ENCODE results near the gene SLC6A15. TPM values are rescaled to one million over a fixed set of nuclear protein-coding genes. Genes with fewer than 3 reads are reported as not detected.

Gene SLC6A15
- total and polyA plus RNA-seq, 2 experiments from 2014 or later = 2.2 to 6.2 TPM

- DNase-seq (ENCODE audit: low spot score) = no peak
- H4K20me1 ChIP-seq (ENCODE audit: insufficient read depth, poor library complexity, severe bottlenecking) = no peaks in the 10 kb centered on the region
- no peaks in the 10 kb centered on the region for H3K79me2 ChIP-seq
- WGBS (ENCODE audit: low lambda C conversion rate, missing lambda C conversion rate) = 82% methylated on average over 2 of the region's 2 CpGs
- H3K9me3 ChIP-seq (ENCODE audit: low read depth) = no peaks in the 10 kb centered on the region
- H3K27ac ChIP-seq = no peak overlapping the region
- H2AFZ ChIP-seq = no peak overlapping the region
- TF ChIP-seq EZH2phosphoT487 (IDR thresholded peaks at IDR 0.05; ENCODE audit: low read depth, severe bottlenecking, unreplicated experiment) (no peak), EZH2 (IDR thresholded peaks at IDR 0.05; ENCODE audit: borderline replicate concordance) (no peak), CTCF (IDR thresholded peaks at IDR 0.05; ENCODE audit: poor library complexity) (no peak)
- H3K27me3 ChIP-seq = no peaks in the 10 kb centered on the region
- H3K4me3 ChIP-seq = no peak overlapping the region
- H3K4me2 ChIP-seq = no peak overlapping the region
- no peaks in the 10 kb centered on the region for H3K4me1 ChIP-seq (ENCODE audit: insufficient read depth)
- no peaks in the 10 kb centered on the region for H3K36me3 ChIP-seq (replicated peaks; ENCODE audit: insufficient read depth, low read depth)
- H3K9me2 ChIP-seq (replicated peaks; ENCODE audit: insufficient read depth) = no peaks in the 10 kb centered on the region
These were observed 53.8 kb downstream of the SLC6A15 start for GRCh38 chr12:84858796-84859195.

- Histone ChIP-seq H3K4me1 (ENCODE audit: insufficient read depth) (no peaks in the 10 kb centered on the region), H3K9me3 (ENCODE audit: low read depth) (no peaks in the 10 kb centered on the region), H3K27ac (no peak overlapping the region), H4K20me1 (ENCODE audit: insufficient read depth, poor library complexity, severe bottlenecking) (no peaks in the 10 kb centered on the region), H3K79me2 (no peaks in the 10 kb centered on the region), H3K9me2 (replicated peaks; ENCODE audit: insufficient read depth) (no peaks in the 10 kb centered on the region), H3K4me3 (no peak overlapping the region), H3K36me3 (replicated peaks; ENCODE audit: insufficient read depth, low read depth) (no peaks in the 10 kb centered on the region), H2AFZ (no peak overlapping the region), H3K27me3 (no peaks in the 10 kb centered on the region), H3K4me2 (no peak overlapping the region)
- no peak for TF ChIP-seq CTCF (IDR thresholded peaks at IDR 0.05; ENCODE audit: poor library complexity)
- no peak for TF ChIP-seq EZH2phosphoT487 (IDR thresholded peaks at IDR 0.05; ENCODE audit: low read depth, severe bottlenecking, unreplicated experiment)
- TF ChIP-seq EZH2 (IDR thresholded peaks at IDR 0.05; ENCODE audit: borderline replicate concordance) = no peak
- no peak for DNase-seq (ENCODE audit: low spot score)
- 95% methylated on average over 2 of the region's 2 CpGs for WGBS (ENCODE audit: low lambda C conversion rate, missing lambda C conversion rate)
These were observed 54.9 kb downstream of the SLC6A15 start for GRCh38 chr12:84857525-84858208.

DNA sequence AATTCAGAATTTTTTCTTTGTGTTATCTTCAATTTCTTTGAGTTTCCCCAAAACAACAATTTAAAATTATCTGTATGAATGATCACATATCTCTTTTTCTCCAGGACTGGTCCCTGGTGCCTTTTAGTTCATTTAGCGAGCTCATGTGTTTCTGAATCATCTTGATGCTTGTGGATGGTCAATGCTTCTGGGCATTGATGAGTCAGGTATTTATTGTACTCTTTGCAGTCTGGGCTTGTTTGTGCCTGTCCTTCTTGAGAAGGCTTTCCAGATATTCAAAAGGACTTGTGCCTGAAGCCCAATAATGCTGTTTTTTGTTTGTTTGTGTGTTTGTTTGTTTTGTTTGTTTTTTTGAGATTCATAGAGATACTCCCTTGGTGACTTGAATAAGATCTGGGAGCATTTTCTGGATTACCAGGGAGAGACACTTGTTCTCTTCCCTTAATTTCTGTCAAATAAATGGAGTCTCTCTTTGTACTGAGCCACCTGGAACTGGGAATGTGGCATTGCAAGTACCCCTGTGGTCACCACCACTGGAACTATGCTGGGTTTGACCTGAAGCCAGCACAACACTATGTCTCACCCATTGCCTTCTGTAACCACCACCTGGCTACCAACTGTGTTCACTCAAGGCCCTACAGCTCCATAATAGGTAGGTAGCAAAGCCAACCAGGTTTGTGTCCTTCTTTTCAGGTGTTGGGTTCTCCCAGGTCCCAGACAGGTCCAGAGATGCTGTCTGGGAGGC, 56.3 kb downstream of the SLC6A15 start:
- H3K4me2 ChIP-seq = no peak overlapping the region
- H4K20me1 ChIP-seq (ENCODE audit: insufficient read depth, poor library complexity, severe bottlenecking) = no peaks in the 10 kb centered on the region
- H3K27me3 ChIP-seq = no peaks in the 10 kb centered on the region
- no peak overlapping the region for H3K4me3 ChIP-seq
- DNase-seq (ENCODE audit: low spot score) = no peak
- 77% methylated on average over 1 of the region's 1 CpG for WGBS (ENCODE audit: low lambda C conversion rate, missing lambda C conversion rate)
- H3K36me3 ChIP-seq (replicated peaks; ENCODE audit: insufficient read depth, low read depth) = no peaks in the 10 kb centered on the region
- H3K9me3 ChIP-seq (ENCODE audit: low read depth) = no peaks in the 10 kb centered on the region
- no peaks in the 10 kb centered on the region for H3K79me2 ChIP-seq
- no peaks in the 10 kb centered on the region for H3K4me1 ChIP-seq (ENCODE audit: insufficient read depth)
- no peak overlapping the region for H2AFZ ChIP-seq
- TF ChIP-seq EZH2 (IDR thresholded peaks at IDR 0.05; ENCODE audit: borderline replicate concordance) (no peak), EZH2phosphoT487 (IDR thresholded peaks at IDR 0.05; ENCODE audit: low read depth, severe bottlenecking, unreplicated experiment) (no peak)
- no peak overlapping the region for H3K27ac ChIP-seq
- no peaks in the 10 kb centered on the region for H3K9me2 ChIP-seq (replicated peaks; ENCODE audit: insufficient read depth)

GRCh38 chr12:84843593-84844144, 68.9 kb downstream of the SLC6A15 start:
- no peak overlapping the region for H3K4me2 ChIP-seq
- H3K9me2 ChIP-seq (replicated peaks; ENCODE audit: insufficient read depth) = no peaks in the 10 kb centered on the region
- H2AFZ ChIP-seq = no peak overlapping the region
- TF ChIP-seq CTCF (IDR thresholded peaks at IDR 0.05; ENCODE audit: poor library complexity) (no peak), EZH2phosphoT487 (IDR thresholded peaks at IDR 0.05; ENCODE audit: low read depth, severe bottlenecking, unreplicated experiment) (no peak), EZH2 (IDR thresholded peaks at IDR 0.05; ENCODE audit: borderline replicate concordance) (no peak)
- 96% methylated on average over 1 of the region's 1 CpG for WGBS (ENCODE audit: low lambda C conversion rate, missing lambda C conversion rate)
- no peaks in the 10 kb centered on the region for H4K20me1 ChIP-seq (ENCODE audit: insufficient read depth, poor library complexity, severe bottlenecking)
- H3K4me1 ChIP-seq (ENCODE audit: insufficient read depth) = no peaks in the 10 kb centered on the region
- no peaks in the 10 kb centered on the region for H3K27me3 ChIP-seq
- DNase-seq (ENCODE audit: low spot score) = no peak
- no peaks in the 10 kb centered on the region for H3K9me3 ChIP-seq (ENCODE audit: low read depth)
- H3K27ac ChIP-seq = no peak overlapping the region
- H3K79me2 ChIP-seq = no peaks in the 10 kb centered on the region
- no peaks in the 10 kb centered on the region for H3K36me3 ChIP-seq (replicated peaks; ENCODE audit: insufficient read depth, low read depth)
- H3K4me3 ChIP-seq = no peak overlapping the region
